Endothelial cell (in vitro differentiated cells): ENCODE measurements around the gene C14orf39. TPM values are rescaled to one million over a fixed set of nuclear protein-coding genes. Genes with fewer than 3 reads are reported as not detected.
"Not testable (repeated sequence)": the region's sequence is repeated elsewhere in the genome, so short reads cannot be mapped to it uniquely, and the experiment has no call there.

Source experiments
- DNase-seq: peaks from one replicate; pipeline ENCODE4 v3.0.0; 2021; ENCODE audit warnings: low spot score
- H3K27ac Mint-ChIP-seq: one replicate; pipeline ENCODE4 v1.8.0; 2021; ENCODE audit warnings: mixed read lengths, inconsistent platforms; ENCODE audit not compliant: unreplicated experiment
- H3K27me3 Mint-ChIP-seq: one replicate; pipeline ENCODE4 v1.8.0; 2021; ENCODE audit warnings: mild to moderate bottlenecking, moderate library complexity, mixed read lengths, inconsistent platforms; ENCODE audit not compliant: unreplicated experiment
- H3K36me3 Mint-ChIP-seq: one replicate; pipeline ENCODE4 v1.8.0; 2021; ENCODE audit warnings: mild to moderate bottlenecking, low read depth, mixed read lengths, inconsistent platforms; ENCODE audit not compliant: unreplicated experiment
- H3K4me1 Mint-ChIP-seq: one replicate; pipeline ENCODE4 v1.8.0; 2021; ENCODE audit warnings: mild to moderate bottlenecking, mixed read lengths, inconsistent platforms; ENCODE audit not compliant: unreplicated experiment
- H3K4me3 Mint-ChIP-seq: one replicate; pipeline ENCODE4 v1.8.0; 2021; ENCODE audit warnings: mild to moderate bottlenecking, mixed read lengths, inconsistent platforms; ENCODE audit not compliant: unreplicated experiment
- H3K9me3 Mint-ChIP-seq: one replicate; pipeline ENCODE4 v1.8.0; 2021; ENCODE audit warnings: mixed read lengths, inconsistent platforms; ENCODE audit not compliant: unreplicated experiment
- CTCF ChIP-seq: fragments of 200-600 bp; sonication (generic); IDR thresholded peaks from one replicate; pipeline ENCODE4 v1.5.0; 2021; ENCODE audit warnings: antibody characterized with exemption; ENCODE audit not compliant: unreplicated experiment
- total RNA-seq: library from RNA; stranded (reverse); fragmentation: NEBNext Ultra II Directional; extraction: Animal tissue kit (Norgen Biotek cat#: 25700); gene quantifications from one replicate; pipeline ENCODE4 v1.2.1, GENCODE V29; 2021; ENCODE audit not compliant: unreplicated experiment

Gene C14orf39
- total RNA-seq, 1 donor from 2014 or later = 3.8 TPM

- H3K27me3 Mint-ChIP-seq = no peaks in the 10 kb centered on the region
- no peak for TF ChIP-seq CTCF
- H3K9me3 Mint-ChIP-seq = no peaks in the 10 kb centered on the region
- DNase-seq = no peak
- no peaks in the 10 kb centered on the region for H3K4me1 Mint-ChIP-seq
- H3K27ac Mint-ChIP-seq = no peak overlapping the region
- no peak overlapping the region for H3K4me3 Mint-ChIP-seq
- H3K36me3 Mint-ChIP-seq = no peaks in the 10 kb centered on the region
Observed at GRCh38 chr14:60455875-60456274, 30.0 kb downstream of the C14orf39 start.

- no peak overlapping the region for H3K27ac Mint-ChIP-seq
- TF ChIP-seq CTCF = no peak
- peaks cover 5% of the 10 kb centered on the region for H3K9me3 Mint-ChIP-seq
- peaks cover 9% of the 10 kb centered on the region for H3K36me3 Mint-ChIP-seq
- H3K4me3 Mint-ChIP-seq = no peak overlapping the region
- no peaks in the 10 kb centered on the region for H3K27me3 Mint-ChIP-seq
- H3K4me1 Mint-ChIP-seq = no peaks in the 10 kb centered on the region
- no peak for DNase-seq
Observed at GRCh38 chr14:60430276-60430675, 55.6 kb downstream of the C14orf39 start.

GRCh38 chr14:60420050-60420449, 65.8 kb downstream of the C14orf39 start:
- DNase-seq = no peak
- peaks cover 2% of the 10 kb centered on the region for H3K27me3 Mint-ChIP-seq
- H3K27ac Mint-ChIP-seq = no peak overlapping the region
- no peak for TF ChIP-seq CTCF
- H3K9me3 Mint-ChIP-seq = no peaks in the 10 kb centered on the region
- no peaks in the 10 kb centered on the region for H3K36me3 Mint-ChIP-seq
- H3K4me1 Mint-ChIP-seq = no peaks in the 10 kb centered on the region
- no peak overlapping the region for H3K4me3 Mint-ChIP-seq

- H3K4me3 Mint-ChIP-seq, H3K9me3 Mint-ChIP-seq, H3K27ac Mint-ChIP-seq, DNase-seq, H3K36me3 Mint-ChIP-seq, H3K27me3 Mint-ChIP-seq, H3K4me1 Mint-ChIP-seq: not testable (repeated sequence)
Observed at GRCh38 chr14:60397550-60397949, 88.3 kb downstream of the C14orf39 start.

- no peaks in the 10 kb centered on the region for H3K9me3 Mint-ChIP-seq
- no peaks in the 10 kb centered on the region for H3K36me3 Mint-ChIP-seq
- TF ChIP-seq CTCF = no peak
- H3K27me3 Mint-ChIP-seq = no peaks in the 10 kb centered on the region
- H3K4me1 Mint-ChIP-seq = no peaks in the 10 kb centered on the region
- H3K4me3 Mint-ChIP-seq = no peak overlapping the region
- DNase-seq = no peak
- no peak overlapping the region for H3K27ac Mint-ChIP-seq
Observed at GRCh38 chr14:60396718-60397343, 89.0 kb downstream of the C14orf39 start.

Other genes starting within 250 kb of the C14orf39 start
- gene PPM1A, start 236.8 kb downstream of the C14orf39 start, total RNA-seq = 38.0 TPM
- not detected for gene SIX6, start 23.1 kb upstream of the C14orf39 start, total RNA-seq
- gene SIX1, start 163.4 kb upstream of the C14orf39 start, total RNA-seq = 0.41 TPM
- gene SIX4, start 238.3 kb upstream of the C14orf39 start, total RNA-seq = 6.3 TPM
- 27.8 TPM for gene MNAT1, start 248.7 kb upstream of the C14orf39 start, total RNA-seq